GM19240 (cell line): ENCODE results near the gene CCDC88C.
"Not testable (repeated sequence)": the region's sequence is repeated elsewhere in the genome, so short reads cannot be mapped to it uniquely, and the experiment has no call there.

ENCODE experiments used
- DNase-seq: peaks from one replicate; pipeline ENCODE4 v3.0.0; 2011; ENCODE audit warnings: low spot score; ENCODE audit not compliant: insufficient read length

Gene CCDC88C

DNA sequence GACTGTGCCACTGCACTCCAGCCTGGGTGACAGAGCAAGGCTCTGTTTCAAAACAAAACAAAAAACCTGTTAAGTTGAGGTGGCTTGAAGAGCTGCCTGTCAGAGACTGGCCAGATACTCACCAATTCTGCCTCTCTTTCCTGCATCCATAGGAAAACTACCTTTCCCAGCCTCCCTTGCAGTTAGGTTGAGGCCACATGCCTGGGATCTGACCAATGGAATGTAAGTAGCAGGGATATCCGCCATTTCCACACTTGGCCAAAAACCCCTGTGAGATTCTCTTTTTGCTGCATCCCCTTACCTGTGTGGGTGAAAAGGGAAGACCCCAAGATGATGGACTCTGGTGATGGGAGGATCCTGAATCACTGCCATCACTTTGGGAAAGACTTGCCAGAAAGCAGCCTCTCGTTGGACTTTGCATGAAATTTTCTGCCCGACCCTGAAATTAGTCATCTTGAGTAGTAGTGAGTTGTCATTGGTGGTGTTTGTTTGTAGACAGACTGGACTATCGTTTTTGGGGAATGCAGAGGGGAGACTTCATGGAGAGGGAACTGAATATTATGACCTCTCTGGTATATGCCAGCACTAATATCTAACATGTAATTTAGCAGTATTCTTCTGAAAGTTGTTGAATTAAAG is 187.1 kb downstream of the CCDC88C start:
- no peak for DNase-seq

DNA sequence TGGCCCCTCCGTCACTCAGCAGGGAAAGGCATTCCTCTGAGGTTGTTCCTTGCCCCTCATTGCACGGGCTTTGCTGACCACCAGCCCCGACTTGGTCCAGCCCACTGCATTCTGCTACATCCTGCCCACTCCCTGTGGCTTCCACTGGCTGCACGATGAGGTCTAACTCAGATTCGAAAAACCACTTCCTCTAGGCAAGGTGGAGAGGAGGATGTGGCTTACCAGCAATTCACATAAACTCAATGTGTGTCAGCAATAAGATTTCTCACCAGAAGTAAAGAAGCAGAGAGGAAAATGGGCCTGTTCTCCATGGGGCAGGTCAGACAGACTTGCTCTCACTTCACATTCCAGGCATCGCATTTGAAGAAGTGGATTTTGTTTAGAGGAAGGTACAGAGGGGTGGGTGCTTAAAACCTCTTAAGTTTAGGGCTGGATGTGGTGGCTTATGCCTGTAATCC is 187.8 kb downstream of the CCDC88C start:
- DNase-seq, result peak; percentile 87

GRCh38 chr14:91229005-91229382 is 188.6 kb downstream of the CCDC88C start:
- no peak for DNase-seq

DNA sequence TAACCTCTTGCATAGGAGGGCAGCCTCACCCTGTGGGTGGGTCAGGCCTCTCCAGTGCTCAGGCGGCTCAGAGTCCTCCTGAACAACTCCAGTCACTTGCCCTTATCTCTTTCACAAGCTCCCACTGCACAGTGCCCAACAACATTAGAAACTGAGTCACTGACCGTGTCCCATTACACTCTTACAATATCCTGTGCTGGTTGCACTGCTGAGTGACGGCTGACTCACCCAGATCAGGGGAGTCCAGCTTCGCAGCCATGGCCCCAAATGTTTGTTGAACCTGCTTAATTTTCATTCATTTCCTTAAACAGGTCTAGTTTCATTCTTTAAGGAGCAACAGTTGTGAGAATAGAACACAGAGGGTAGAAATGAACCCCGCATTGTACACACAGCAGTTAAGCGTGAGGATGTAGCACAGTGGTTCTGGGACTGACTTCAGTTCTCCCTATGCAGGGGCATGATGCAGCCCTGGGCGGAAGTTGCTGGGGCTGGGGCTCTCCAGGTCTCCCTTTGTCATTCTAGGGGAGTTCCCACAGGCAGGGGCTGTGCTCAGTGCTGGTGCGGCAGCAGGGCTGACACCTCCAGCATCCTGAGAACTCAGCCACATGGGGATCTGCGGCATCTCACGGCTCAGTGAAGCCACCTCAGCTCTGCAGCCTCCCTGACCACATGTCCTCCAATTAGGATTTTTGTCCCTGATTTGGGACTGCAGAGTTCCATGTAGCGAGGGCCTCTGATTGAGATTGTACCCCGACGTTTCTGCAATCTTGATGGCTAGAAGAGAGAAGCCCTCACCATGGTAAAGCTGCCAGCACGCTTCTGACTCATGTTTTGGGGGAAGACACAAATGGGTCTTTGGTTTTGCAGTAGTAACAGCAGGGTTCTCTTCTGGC is 189.3 kb downstream of the CCDC88C start:
- peak; percentile 88 for DNase-seq

DNA sequence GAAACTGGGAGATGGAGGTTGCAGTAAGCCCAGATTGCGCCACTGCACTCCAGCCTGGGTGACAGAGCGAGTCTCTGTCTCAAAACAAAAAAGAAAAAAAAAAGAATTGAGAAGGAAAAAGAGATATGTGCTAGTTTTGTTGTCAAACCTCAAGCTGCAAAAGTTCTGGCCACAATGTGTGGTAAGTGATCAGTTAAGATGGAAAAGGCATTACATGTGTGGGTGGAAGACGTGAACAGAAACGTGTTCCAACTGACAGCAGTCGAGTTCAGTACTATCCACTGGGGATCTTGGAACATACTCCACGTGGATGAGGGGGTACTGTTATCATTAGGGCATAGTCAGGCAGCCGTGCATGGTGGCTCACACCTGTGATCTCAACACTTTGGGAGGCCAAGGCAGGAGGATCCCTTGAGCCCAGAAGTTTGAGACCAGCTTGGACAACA is 190.4 kb downstream of the CCDC88C start:
- DNase-seq, result no peak

GRCh38 chr14:91226360-91226759 is 191.3 kb downstream of the CCDC88C start:
- DNase-seq, result not testable (repeated sequence)

DNA sequence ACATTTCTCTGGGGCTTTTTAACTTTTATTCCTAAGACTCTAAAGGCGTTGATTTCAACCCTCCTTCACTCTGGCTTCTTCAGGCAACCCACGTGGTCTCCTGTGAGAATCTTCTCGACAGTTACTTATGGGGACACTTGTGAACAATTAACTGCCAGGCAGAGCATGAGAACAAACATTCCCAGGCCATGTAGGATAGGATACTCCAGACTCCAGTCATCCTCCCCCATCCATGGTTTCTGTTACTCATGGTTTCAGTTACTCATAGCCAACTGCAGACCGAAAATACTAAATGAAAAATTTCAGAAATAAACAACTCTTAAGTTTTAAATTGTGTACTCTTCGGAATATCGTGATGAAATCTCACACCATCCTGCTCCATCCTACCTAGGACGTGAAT is 192.6 kb downstream of the CCDC88C start:
- DNase-seq, result no peak

- no peak for DNase-seq
These were observed 194.4 kb downstream of the CCDC88C start for GRCh38 chr14:91223028-91223783.
